Hepatocyte (in vitro differentiated cells): ENCODE data around the gene EBF4. TPM values are rescaled to one million over a fixed set of nuclear protein-coding genes. Genes with fewer than 3 reads are reported as not detected.

ENCODE experiments used
- DNase-seq: peaks from one replicate; pipeline ENCODE4 v3.0.0-alpha.2; 2016; ENCODE audit warnings: low spot score
- H2AFZ ChIP-seq: fragments of 200-600 bp; sonication (generic); 2 replicates; pipeline ENCODE4 v1.6.0; 2016; ENCODE audit warnings: antibody characterized with exemption, mild to moderate bottlenecking
- H3K27ac ChIP-seq: fragments of 200-600 bp; sonication (generic); 2 replicates; pipeline ENCODE4 v1.5.1; 2016; ENCODE audit warnings: mild to moderate bottlenecking
- H3K27me3 ChIP-seq: fragments of 200-600 bp; sonication (generic); 2 replicates; pipeline ENCODE4 v1.6.1; 2016
- H3K36me3 ChIP-seq: fragments of 200-600 bp; sonication (generic); replicated peaks from 2 replicates; pipeline ENCODE4 v1.5.1; 2016; ENCODE audit warnings: low read depth; ENCODE audit not compliant: insufficient read depth
- H3K4me1 ChIP-seq: fragments of 200-600 bp; sonication (generic); 2 replicates; pipeline ENCODE4 v1.5.1; 2016; ENCODE audit warnings: mild to moderate bottlenecking, moderate library complexity; ENCODE audit not compliant: insufficient read depth
- H3K4me2 ChIP-seq: fragments of 200-600 bp; sonication (generic); 2 replicates; pipeline ENCODE4 v1.6.0; 2016
- H3K4me3 ChIP-seq: fragments of 200-600 bp; sonication (generic); 2 replicates; pipeline ENCODE4 v1.5.1; 2016; ENCODE audit warnings: mild to moderate bottlenecking
- H3K79me2 ChIP-seq: fragments of 200-600 bp; sonication (generic); 2 replicates; pipeline ENCODE4 v1.6.0; 2017; ENCODE audit warnings: mild to moderate bottlenecking
- H3K9me2 ChIP-seq: fragments of 200-600 bp; sonication (generic); replicated peaks from 2 replicates; pipeline ENCODE4 v1.6.0; 2017; ENCODE audit warnings: mild to moderate bottlenecking; ENCODE audit not compliant: insufficient read depth
- H3K9me3 ChIP-seq: fragments of 200-600 bp; sonication (generic); 2 replicates; pipeline ENCODE4 v1.5.1; 2016; ENCODE audit warnings: low read depth, mild to moderate bottlenecking
- H4K20me1 ChIP-seq: fragments of 200-600 bp; sonication (generic); 2 replicates; pipeline ENCODE4 v1.6.0; 2016; ENCODE audit warnings: mild to moderate bottlenecking; ENCODE audit not compliant: insufficient read depth, poor library complexity, severe bottlenecking
- EZH2 ChIP-seq: fragments of 200-600 bp; sonication (generic); IDR thresholded peaks from 2 replicates; pipeline ENCODE4 v1.6.1; 2016; ENCODE audit warnings: antibody characterized with exemption, mild to moderate bottlenecking, borderline replicate concordance
- EZH2phosphoT487 ChIP-seq: fragments of 200-600 bp; sonication (generic); IDR thresholded peaks from one replicate; pipeline ENCODE4 v1.6.1; 2018; ENCODE audit warnings: antibody characterized with exemption, mild to moderate bottlenecking, low read depth, moderate library complexity; ENCODE audit not compliant: unreplicated experiment, severe bottlenecking
- WGBS: methylation state at CpG from one replicate; pipeline ENCODE4 v1.1.6; 2016; ENCODE audit warnings: low lambda C conversion rate; ENCODE audit errors: missing lambda C conversion rate; 5-methylcytosine and 5-hydroxymethylcytosine counted together
- polyA plus RNA-seq: library from polyadenylated mRNA; unstranded; fragments of >200 nt; fragmentation: Nextera tagmentation; extraction: Ambion mirVana; gene quantifications from 2 replicates; pipeline ENCODE4 v1.2.1, GENCODE V29; 2016
- total RNA-seq: library from RNA; depleted of rRNA; stranded (reverse); fragments of >200 nt; gene quantifications from 2 replicates; pipeline ENCODE4 v1.2.3, GENCODE V29; 2014
- TF ChIP-seq, protein P1 (sequence below): fragments of 200-600 bp; sonication (generic); IDR thresholded peaks from 2 replicates; pipeline ENCODE4 v1.5.1; 2016; ENCODE audit warnings: antibody characterized with exemption, mild to moderate bottlenecking; ENCODE audit not compliant: poor library complexity

The EBF4 gene
- total and polyA plus RNA-seq, 2 experiments from 2014 or later = 10.7 to 17.9 TPM

DNA sequence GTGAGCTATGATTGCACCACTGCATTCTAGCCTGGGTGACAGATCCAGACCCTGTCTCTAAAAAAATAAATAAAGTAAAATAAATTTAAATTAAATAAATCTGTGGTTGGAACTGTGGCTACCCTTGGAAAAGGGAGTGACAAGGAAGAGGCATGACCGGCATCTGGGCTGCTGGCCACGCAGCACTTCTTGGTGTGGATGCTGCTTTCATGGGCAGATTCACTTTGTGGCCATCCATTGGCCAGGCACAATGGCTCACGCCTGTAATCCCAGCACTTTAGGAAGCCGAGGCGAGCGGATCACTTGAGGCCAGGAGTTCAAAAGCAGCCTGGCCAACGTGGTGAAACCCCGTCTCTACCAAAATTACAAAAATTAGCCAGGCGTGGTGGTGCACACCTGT, 16.1 kb downstream of the EBF4 start:
- no peak for DNase-seq
- Histone ChIP-seq H3K36me3 (no peaks in the 10 kb centered on the region), H3K9me3 (no peaks in the 10 kb centered on the region), H4K20me1 (no peaks in the 10 kb centered on the region), H3K27ac (no peak overlapping the region), H2AFZ (no peak overlapping the region), H3K4me1 (no peaks in the 10 kb centered on the region), H3K79me2 (no peaks in the 10 kb centered on the region), H3K27me3 (no peaks in the 10 kb centered on the region), H3K9me2 (no peaks in the 10 kb centered on the region), H3K4me3 (no peak overlapping the region), H3K4me2 (no peak overlapping the region)
- TF ChIP-seq, protein P1, sequence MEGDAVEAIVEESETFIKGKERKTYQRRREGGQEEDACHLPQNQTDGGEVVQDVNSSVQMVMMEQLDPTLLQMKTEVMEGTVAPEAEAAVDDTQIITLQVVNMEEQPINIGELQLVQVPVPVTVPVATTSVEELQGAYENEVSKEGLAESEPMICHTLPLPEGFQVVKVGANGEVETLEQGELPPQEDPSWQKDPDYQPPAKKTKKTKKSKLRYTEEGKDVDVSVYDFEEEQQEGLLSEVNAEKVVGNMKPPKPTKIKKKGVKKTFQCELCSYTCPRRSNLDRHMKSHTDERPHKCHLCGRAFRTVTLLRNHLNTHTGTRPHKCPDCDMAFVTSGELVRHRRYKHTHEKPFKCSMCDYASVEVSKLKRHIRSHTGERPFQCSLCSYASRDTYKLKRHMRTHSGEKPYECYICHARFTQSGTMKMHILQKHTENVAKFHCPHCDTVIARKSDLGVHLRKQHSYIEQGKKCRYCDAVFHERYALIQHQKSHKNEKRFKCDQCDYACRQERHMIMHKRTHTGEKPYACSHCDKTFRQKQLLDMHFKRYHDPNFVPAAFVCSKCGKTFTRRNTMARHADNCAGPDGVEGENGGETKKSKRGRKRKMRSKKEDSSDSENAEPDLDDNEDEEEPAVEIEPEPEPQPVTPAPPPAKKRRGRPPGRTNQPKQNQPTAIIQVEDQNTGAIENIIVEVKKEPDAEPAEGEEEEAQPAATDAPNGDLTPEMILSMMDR = no peak
- TF ChIP-seq EZH2phosphoT487 (no peak), EZH2 (no peak)
- 88% methylated on average over 9 of the region's 9 CpGs for WGBS

DNA sequence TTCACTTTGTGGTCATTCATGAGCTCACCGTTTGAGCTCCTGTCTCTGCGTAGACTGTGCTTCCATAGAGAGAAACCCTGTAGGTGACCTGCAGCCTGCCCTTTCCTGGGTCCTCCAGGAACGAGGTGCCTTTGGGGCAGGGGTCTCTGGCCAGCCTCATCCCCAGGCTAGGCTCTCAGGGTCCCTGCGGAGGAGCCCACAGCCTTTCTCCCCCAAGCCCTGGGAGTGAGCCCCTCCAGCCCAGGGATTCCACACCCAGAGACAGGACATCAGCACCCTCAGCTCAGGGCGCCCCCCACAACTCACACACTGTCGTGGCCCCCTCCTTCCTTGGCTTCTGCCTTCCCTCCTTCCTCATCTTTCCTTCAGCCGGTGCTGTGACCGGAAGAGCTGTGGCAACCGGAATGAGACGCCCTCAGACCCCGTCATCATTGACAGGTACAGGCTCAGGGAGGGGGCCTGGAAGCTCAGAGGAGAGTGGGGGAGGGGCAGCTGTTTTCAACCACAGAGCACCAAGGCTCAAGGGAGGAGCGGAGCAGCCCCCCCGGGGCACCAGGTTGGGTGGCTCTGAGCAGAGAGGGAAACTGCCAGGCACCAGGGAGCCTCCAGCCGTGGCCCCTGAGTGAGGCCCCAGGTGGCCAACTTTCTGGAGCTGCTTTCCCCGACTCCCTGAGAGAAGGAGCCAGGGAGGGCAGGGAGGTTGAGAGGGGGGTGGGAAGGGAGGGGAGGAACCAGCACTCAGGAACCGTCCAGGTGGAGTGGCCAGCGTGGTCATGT, 16.8 kb downstream of the EBF4 start:
- H3K9me2 ChIP-seq = no peaks in the 10 kb centered on the region
- H4K20me1 ChIP-seq = no peaks in the 10 kb centered on the region
- TF ChIP-seq EZH2phosphoT487 (no peak), EZH2 (no peak)
- TF ChIP-seq, protein P1 = no peak
- H3K79me2 ChIP-seq = no peaks in the 10 kb centered on the region
- no peaks in the 10 kb centered on the region for H3K4me1 ChIP-seq
- H3K27me3 ChIP-seq = no peaks in the 10 kb centered on the region
- no peak overlapping the region for H3K4me3 ChIP-seq
- H3K9me3 ChIP-seq = no peaks in the 10 kb centered on the region
- no peak overlapping the region for H2AFZ ChIP-seq
- H3K36me3 ChIP-seq = no peaks in the 10 kb centered on the region
- no peak for DNase-seq
- H3K27ac ChIP-seq = no peak overlapping the region
- WGBS = 70% methylated on average over 16 of the region's 17 CpGs
- H3K4me2 ChIP-seq = no peak overlapping the region

DNA sequence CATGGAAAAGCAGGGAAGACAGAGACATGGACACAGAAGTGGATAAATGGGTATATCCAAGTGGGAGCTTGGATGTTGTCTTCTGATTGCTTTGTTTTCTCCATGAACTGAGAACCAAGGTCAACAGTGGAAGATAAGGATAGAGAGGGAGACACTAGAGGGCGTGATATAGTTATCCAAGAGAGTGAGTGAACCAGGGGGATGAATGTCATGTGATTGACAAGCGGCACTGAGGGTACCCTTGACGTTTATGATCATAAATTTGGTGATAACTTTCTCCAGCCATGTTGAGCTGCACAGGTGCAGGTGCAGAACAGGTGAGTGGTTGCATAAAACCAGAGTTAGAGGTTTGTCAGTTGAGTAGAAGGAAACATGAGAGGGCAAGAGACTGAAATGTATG, 20.7 kb downstream of the EBF4 start:
- TF ChIP-seq EZH2 = no peak
- TF ChIP-seq, protein P1 = peak; percentile 16
- Histone ChIP-seq H3K9me2 (no peaks in the 10 kb centered on the region), H4K20me1 (no peaks in the 10 kb centered on the region), H3K4me1 (no peaks in the 10 kb centered on the region), H3K4me2 (no peak overlapping the region), H3K79me2 (no peaks in the 10 kb centered on the region), H3K9me3 (no peaks in the 10 kb centered on the region), H2AFZ (no peak overlapping the region), H3K27ac (no peak overlapping the region), H3K27me3 (no peaks in the 10 kb centered on the region), H3K36me3 (no peaks in the 10 kb centered on the region), H3K4me3 (no peak overlapping the region)
- 16% methylated on average over 3 of the region's 3 CpGs for WGBS
- no peak for DNase-seq
